HG02885 (cell line): ENCODE results near the gene CD63.
A peak's percentile ranks its signal among the peaks of the same experiment; 100 is the strongest.

ENCODE experiments used
- ATAC-seq: cut with Tn5 transposase; IDR thresholded peaks from one replicate; pipeline ENCODE4 v1.9.1; 2021; ENCODE audit warnings: mild to moderate bottlenecking; ENCODE audit not compliant: unreplicated experiment, poor library complexity

CD63 gene

GRCh38 chr12:55694188-55694515 lies 34.7 kb downstream of the CD63 start:
- ATAC-seq: no peak

- ATAC-seq: no peak
These were observed 35.3 kb downstream of the CD63 start for GRCh38 chr12:55693323-55694187.

DNA sequence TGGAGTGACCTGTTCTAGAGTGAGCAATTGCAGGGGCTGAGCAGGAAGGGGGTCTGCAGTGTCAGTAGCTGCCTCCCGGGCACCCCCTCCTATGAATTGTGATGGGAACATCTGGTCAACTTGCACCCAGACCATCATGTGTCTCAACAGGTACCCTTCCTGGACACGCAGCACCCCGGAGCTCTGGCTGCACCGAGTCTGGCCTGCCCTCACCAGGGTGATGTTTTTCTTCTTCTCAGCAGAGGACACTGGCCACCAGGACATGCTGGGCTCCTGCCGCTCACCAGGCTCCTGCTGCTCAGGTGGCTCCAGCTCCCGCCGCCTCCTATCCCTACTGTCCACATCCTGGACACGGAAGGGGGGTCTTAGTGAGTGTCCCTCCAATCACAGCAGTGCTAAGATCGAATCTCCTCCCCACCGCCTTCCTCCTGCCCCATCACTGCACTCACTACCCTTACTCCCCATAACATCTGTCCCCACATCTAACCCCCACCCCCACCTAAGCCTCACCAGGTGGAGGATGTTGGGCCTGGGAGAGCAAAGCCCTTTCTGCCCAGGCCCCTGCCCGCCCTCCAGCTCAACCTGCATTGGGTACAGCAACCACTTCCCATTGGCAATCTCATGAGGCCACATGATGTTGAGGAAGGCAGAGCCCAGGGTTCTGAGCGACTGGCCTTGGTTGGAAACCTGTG lies 36.0 kb downstream of the CD63 start:
- no peak for ATAC-seq

- no peak for ATAC-seq
These were observed 39.8 kb downstream of the CD63 start for GRCh38 chr12:55688716-55689655.

DNA sequence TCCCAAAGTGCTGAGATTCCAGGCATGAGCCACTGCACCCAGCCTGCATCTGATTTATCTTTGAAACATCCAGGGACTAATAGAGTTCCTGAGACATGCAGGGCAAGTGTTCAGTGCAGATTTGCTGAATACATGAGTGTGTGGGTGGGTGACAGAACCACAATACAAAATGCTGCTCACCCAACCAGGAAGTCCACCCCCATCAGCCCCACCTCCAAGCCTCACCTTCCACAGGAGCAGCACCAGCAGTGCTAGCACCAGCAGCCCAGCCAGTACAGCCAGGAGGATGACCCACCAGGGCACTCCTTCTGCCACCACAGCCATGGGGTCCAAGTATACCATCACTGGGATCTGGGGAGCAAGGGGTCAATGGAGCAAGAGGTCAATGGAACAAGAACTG lies 41.1 kb downstream of the CD63 start:
- ATAC-seq: peak; percentile 85

GRCh38 chr12:55686366-55687010 lies 42.3 kb downstream of the CD63 start:
- ATAC-seq: no peak

GRCh38 chr12:55685671-55686070 lies 43.1 kb downstream of the CD63 start:
- no peak for ATAC-seq

GRCh38 chr12:55684761-55685370 lies 43.9 kb downstream of the CD63 start:
- no peak for ATAC-seq

DNA sequence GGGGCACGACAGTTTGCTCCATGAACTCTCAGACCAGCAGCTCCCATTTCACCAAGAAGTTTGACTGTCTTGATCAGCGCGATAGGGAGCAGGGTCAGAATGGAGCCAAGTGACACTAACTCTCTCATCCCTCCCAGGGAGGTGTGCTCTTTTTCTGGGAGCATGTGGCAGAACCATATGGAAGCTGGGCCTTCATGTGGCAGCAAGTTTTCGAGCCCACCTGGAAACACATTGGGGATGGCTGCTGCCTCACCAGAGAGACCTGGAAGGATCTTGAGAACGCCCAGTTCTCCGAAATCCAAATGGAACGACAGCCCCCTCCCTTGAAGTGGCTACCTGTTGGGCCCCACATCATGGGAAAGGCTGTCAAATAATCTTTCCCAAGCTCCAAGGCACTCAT lies 45.1 kb downstream of the CD63 start:
- no peak for ATAC-seq

DNA sequence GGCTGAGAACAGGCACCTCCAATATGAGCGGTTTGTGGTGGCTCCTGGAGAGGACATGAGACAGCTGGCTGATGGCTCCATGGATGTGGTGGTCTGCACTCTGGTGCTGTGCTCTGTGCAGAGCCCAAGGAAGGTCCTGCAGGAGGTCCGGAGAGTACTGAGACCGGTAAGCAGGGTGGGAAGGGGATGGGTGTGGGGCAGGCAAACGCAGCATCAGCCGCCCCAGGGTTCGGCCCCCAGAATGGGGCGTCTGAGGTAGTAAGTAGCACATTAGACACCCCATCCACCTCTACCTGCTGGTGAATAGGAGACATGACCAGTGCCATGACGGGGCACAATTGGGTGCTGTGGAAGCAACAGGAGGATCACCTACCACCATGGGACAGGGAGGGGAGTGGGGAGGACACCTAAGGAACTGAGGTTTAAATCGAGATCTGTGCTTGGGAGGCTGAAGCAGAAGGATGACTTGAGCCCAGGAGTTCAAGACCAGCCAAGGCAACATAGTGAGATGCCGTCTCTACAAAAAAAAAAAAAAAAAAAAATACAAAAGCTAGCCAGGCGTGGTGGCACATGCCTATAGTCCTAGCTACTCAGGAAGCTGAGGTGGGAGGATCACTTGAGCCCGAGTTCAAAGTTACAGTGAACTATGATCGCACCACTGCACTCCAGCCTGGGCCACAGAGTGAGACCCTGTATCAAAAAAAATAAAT lies 46.6 kb downstream of the CD63 start:
- no peak for ATAC-seq

- ATAC-seq: no peak
These were observed 47.4 kb downstream of the CD63 start for GRCh38 chr12:55681142-55682077.

GRCh38 chr12:55679691-55680090 lies 49.1 kb downstream of the CD63 start:
- no peak for ATAC-seq

GRCh38 chr12:55676707-55677106 lies 52.1 kb downstream of the CD63 start:
- ATAC-seq: no peak

DNA sequence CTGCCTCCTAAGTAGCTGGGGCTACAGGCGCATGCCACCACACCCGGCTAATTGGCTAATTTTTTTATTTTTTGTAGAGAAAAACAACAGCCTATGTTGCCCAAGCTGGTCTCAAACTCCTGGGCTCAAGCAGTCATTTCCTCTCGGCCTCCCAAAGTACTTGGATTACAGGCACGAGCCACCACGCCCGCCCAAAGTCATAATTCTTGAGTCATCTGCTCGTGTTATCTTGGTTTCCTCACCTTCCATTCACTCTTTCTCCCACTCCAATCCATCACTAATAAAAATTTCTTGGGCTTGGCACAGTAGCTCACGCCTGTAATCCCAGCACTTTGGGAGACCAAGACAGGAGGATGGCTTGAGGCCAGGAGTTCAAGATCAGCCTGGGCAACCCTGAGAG lies 53.1 kb downstream of the CD63 start:
- ATAC-seq: no peak
